Measurements from ENCODE around the gene EVI2B.
"Not testable (repeated sequence)": the region's sequence is repeated elsewhere in the genome, so short reads cannot be mapped to it uniquely, and the experiment has no call there.

EVI2B gene

DNA sequence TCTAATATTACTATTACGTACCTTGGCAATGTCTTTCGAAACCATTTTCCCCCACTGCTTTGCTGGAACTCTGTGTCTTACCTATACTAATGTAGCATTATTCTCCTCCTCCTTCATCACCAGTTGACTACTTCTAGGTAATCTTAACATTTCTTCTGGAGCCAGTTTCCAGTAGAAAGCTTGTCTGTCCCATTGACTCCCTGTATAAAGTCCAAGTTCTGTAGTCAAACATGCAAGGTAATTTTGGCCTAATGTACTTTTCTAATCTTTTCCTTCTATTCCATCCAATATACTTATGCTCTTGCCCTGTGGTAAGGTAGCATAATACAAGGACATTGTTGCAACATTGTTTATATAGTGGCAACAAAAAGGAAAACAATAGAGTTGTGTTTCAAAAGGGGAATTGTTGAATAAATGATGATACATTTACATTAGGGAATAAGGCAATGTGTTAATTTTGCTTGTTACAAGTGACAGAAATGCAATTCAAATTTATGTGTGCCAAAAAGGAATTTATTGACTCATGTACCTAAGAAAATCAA is 44.7 kb downstream of the EVI2B start:
- DNase-seq (ENCODE audit: low read depth): no peak

DNA sequence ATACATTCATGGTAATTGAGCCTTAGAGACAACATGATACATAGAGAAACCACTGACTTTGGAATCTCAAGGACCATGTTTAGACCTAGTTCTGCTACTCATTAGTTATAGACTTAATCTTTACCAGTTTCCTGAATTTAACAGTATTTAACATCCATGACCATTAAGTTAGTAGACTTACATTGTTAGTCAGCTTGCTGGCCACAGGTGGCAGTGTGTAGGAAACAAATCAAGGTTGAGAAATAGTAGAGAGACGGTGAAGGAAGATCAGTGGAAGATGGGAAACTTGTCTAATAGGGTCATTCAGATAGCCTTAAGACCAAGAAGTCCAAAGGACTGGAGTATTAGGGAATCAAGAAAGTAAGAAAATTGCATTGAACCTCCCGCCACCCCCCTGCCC is 47.8 kb downstream of the EVI2B start:
- no peak for DNase-seq (ENCODE audit: low read depth)

DNA sequence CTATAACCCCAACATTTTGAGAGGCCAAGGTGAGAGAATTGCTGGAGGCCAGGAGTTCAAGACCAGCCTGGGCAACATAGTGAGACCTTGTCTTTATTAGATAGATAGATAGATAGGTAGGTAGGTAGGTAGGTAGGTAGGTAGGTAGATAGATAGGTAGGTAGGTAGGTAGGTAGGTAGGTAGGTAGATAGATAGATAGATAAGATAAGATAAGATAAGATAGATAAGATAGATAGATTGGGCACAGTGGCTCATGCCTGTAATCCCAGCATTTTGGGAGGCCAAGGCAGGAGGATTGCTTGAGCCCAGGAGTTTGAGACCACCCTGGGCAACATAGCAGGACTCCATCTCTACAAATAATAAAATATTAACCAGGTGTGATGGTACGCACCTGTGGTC is 50.9 kb downstream of the EVI2B start:
- not testable (repeated sequence) for DNase-seq (ENCODE audit: low read depth)

DNA sequence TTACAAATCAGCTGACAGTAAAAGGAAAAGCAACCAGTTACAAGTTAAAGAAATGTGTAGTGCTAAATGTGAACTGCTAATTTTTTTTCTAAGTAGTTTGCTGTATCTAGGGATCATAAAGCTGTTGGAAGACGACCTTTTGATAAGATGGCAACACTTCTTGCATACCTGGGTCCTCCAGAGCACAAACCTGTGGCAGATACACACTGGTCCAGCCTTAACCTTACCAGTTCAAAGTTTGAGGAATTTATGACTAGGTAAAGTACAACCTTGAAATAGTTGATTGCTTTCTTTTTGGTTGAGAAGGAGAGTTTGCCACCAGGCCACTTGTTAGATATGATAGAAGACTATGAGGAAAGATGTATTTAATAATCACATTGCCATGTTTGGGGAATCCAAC is 52.3 kb downstream of the EVI2B start:
- no peak for DNase-seq (ENCODE audit: low read depth)

DNA sequence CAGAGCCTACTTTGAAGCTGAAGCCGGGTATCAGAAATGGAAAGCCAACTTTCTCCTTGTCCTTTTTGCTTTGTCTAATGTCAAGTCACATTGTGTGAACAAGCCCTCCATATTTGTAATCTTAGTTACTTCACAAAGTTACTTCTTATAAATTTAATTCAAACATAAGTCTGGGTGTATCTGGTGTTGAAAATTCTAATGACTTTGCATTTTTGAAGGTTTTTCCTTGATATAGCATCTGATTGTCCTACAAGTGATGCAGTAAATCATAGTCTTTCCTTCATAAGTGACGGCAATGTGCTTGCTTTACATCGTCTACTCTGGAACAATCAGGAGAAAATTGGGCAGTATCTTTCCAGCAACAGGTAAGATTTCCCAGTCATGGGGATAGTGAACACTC is 53.7 kb downstream of the EVI2B start:
- no peak for DNase-seq (ENCODE audit: low read depth)

DNA sequence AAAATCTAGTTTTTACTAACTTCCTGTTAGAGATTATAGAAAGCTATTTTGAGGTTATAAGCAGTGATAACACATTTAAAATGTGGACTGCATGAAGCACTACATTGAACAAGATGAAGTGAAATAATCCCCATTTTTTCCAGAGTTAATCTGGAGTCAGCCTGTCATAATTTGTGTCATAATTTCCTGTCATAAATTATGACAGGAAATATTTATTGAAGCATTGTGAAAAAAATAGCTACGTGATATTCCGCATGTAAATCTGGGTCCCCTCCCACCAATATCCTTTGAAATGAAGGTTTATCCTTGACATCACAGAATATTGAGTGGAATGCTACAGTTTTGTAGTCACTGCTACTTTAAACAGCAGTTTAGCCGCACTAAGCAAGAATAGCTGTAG is 56.9 kb downstream of the EVI2B start:
- no peak for DNase-seq (ENCODE audit: low read depth)

DNA sequence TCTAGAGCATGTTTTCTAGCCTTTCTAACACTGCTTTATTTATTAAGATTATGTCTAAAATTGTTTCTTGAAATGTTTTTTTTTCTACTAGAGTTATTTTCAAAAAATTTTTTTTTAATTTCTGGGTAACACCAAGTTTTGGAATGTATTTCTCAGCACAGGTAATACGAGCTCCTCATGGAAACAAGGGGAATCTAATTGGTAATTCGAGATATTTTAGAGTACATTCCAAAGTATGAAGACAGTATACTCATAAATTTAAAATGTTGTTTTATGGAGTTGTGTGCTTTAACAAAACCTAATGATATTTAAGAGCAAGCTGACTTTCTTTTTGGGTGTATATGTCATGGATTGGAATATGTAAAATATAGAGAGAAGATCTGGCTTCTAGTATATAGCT is 59.2 kb downstream of the EVI2B start:
- DNase-seq (ENCODE audit: low read depth): no peak

All from activated T-cell treated with anti-CD3 and anti-CD28 coated beads for 48 hours (primary cell).